Pancreas (tissue), 10 donors: ENCODE data around the gene HCRTR2. TPM values are rescaled to one million over a fixed set of nuclear protein-coding genes. Genes with fewer than 3 reads are reported as not detected.

Experiments
- ATAC-seq, 4 donors: fragments of 200-7000 bp; cut with Tn5 transposase; one replicate each; pipeline versions ENCODE4 v1.8.0 to v1.9.1; 2020; ENCODE audit warnings: mild to moderate bottlenecking in 4 of 4, moderate library complexity in 4 of 4
- DNase-seq, 6 donors: peaks; one replicate each; pipeline ENCODE4 v3.0.0-alpha.2; 2020
- FAIRE-seq: peaks from 2 replicates; lab custom pipeline; 2012; peaks lifted over from hg19 to GRCh38; lab: Jason Lieb, UNC
- H3K27ac ChIP-seq, 4 donors: fragments of 200-600 bp; sonication (generic); 1 replicate in 3 of 4; 2 replicates in 1 of 4; pipeline versions ENCODE4 v1.5.0 to v1.8.0; 2020
- H3K27me3 ChIP-seq, 4 donors: fragments of 200-600 bp; one replicate each; pipeline ENCODE4 v1.8.0; 2021
- H3K36me3 ChIP-seq, 3 donors: fragments of 200-600 bp; sonication (generic) in 1 of 3; one replicate each; pipeline versions ENCODE4 v1.5.0 to v1.8.0; 2020 to 2021
- H3K4me1 ChIP-seq, 3 donors: fragments of 200-600 bp; one replicate each; pipeline ENCODE4 v1.8.0; 2021
- H3K4me3 ChIP-seq, 4 donors: fragments of 200-600 bp; sonication (generic) in 2 of 4; one replicate each; pipeline versions ENCODE4 v1.5.0 to v1.8.0; 2020 to 2021
- H3K9me3 ChIP-seq, 4 donors: fragments of 200-600 bp; one replicate each; pipeline ENCODE4 v1.8.0; 2021
- WGBS, 2 donors: extraction: QIAGEN DNeasy Blood & Tissue Kit; methylation state at CpG; one replicate each; pipeline ENCODE4 v1.1.7; 2013; 5-methylcytosine and 5-hydroxymethylcytosine counted together
- intact Hi-C, 3 donors: fragments of 100-400 bp; cut with DNase I; formaldehyde crosslinking; loops; one replicate each; pipeline versions ENCODE4 v1.11.1 to v1.14.2; 2022
- polyA plus RNA-seq, 2 donors: library from polyadenylated mRNA; stranded (reverse); fragments of 200-250 nt; gene quantifications; one replicate each; pipeline ENCODE4 v1.2.3, GENCODE V29; 2013
- total RNA-seq, 6 donors: library from RNA; stranded (reverse); fragmentation: NEBNext Ultra II Directional in 4 of 6; extraction: Animal tissue kit (Norgen Biotek cat#: 25700) in 4 of 6; gene quantifications; one replicate each; pipeline versions ENCODE4 v1.2.1 to v1.2.4, GENCODE V29; 2021 to 2023
- TF ChIP-seq, protein P1 (sequence below), 4 donors: fragments of 200-600 bp; sonication (generic) in 3 of 4; IDR thresholded peaks; one replicate each; pipeline versions ENCODE4 v1.5.0 to v1.8.0; 2021; ENCODE audit warnings: antibody characterized with exemption in 4 of 4
- donor health status: healthy with polysubstance abuse.
- donor health status: DM: no; HTN: no; CAD: no; lungs with moderate emphysema.
- donor health status: DM: no; HTN: no; CAD: no.
- donor health status: control.
- donor health status: control.
- donor health status: Bipolar disorder and iron deficiency.
- donor health status: DM: yes; HTN: yes; CAD: no.
- donor health status: DM: no; HTN: no; CAD: no.
- donor health status: DM: no; HTN: no; CAD: no.
- donor health status: DM: yes; HTN: yes; CAD: no.

Gene HCRTR2
- not detected for total RNA-seq
- polyA plus RNA-seq = not detected

GRCh38 chr6:55174211-55175026 is at the start of gene HCRTR2:
TSS of gene HCRTR2 (plus strand) at chr6:55174515. CDS start at chr6:55174588, 73 bp downstream.
- H3K27ac ChIP-seq = no peak within 1 kb of the TSS
- H3K4me3 ChIP-seq = peak within 1 kb of the TSS in 1 of 4 donors; percentile 31
- H3K27me3 ChIP-seq = peaks cover 0 to 13% (median 4%) of the 10 kb centered on the region in 4 donors
- H3K36me3 ChIP-seq = no peaks in the 10 kb centered on the region
- WGBS, 2 donors = 2% methylated on average over 42 of the region's 42 CpGs
- ATAC-seq = no peak
- peaks cover 0 to 5% (median 0%) of the 10 kb centered on the region in 3 donors for H3K4me1 ChIP-seq
- intact Hi-C loops = no loop called here
- no peaks in the 10 kb centered on the region for H3K9me3 ChIP-seq
- TF ChIP-seq, protein P1, sequence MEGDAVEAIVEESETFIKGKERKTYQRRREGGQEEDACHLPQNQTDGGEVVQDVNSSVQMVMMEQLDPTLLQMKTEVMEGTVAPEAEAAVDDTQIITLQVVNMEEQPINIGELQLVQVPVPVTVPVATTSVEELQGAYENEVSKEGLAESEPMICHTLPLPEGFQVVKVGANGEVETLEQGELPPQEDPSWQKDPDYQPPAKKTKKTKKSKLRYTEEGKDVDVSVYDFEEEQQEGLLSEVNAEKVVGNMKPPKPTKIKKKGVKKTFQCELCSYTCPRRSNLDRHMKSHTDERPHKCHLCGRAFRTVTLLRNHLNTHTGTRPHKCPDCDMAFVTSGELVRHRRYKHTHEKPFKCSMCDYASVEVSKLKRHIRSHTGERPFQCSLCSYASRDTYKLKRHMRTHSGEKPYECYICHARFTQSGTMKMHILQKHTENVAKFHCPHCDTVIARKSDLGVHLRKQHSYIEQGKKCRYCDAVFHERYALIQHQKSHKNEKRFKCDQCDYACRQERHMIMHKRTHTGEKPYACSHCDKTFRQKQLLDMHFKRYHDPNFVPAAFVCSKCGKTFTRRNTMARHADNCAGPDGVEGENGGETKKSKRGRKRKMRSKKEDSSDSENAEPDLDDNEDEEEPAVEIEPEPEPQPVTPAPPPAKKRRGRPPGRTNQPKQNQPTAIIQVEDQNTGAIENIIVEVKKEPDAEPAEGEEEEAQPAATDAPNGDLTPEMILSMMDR (IDR thresholded peaks at IDR 0.05) = no peak
- DNase-seq = no peak
- no peak for FAIRE-seq

DNA sequence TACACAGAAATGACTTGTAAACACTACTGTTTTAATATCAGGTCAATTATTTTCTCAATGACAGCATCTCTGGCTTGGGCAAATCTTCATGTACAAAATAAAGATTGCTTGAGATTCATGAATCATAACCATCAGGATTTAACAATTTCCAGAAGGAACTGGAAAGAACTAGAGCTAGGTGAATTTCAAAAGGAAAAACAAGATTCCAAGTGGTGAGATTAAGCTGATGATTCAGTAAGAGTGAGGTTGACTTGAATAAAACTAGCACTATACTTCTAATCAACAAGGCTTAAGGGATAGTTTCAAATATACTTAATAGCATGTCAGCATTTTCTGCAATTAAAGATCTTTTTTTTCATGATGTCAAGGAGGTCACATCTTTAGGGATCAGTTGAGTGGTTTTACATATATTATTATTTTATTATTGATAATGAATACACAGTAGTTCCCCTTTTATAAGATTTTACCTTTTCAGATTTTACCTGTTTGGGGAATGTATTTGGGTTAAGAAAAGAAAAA is 43.5 kb upstream of the HCRTR2 start:
- Histone ChIP-seq H3K9me3 (no peaks in the 10 kb centered on the region), H3K4me3 (no peak overlapping the region), H3K27me3 (no peaks in the 10 kb centered on the region), H3K36me3 (no peaks in the 10 kb centered on the region), H3K27ac (no peak overlapping the region), H3K4me1 (no peaks in the 10 kb centered on the region)
- FAIRE-seq (no peak), DNase-seq (no peak), ATAC-seq (no peak)
- intact Hi-C loops = no loop called here
- TF ChIP-seq, protein P1 (IDR thresholded peaks at IDR 0.05) = no peak

DNA sequence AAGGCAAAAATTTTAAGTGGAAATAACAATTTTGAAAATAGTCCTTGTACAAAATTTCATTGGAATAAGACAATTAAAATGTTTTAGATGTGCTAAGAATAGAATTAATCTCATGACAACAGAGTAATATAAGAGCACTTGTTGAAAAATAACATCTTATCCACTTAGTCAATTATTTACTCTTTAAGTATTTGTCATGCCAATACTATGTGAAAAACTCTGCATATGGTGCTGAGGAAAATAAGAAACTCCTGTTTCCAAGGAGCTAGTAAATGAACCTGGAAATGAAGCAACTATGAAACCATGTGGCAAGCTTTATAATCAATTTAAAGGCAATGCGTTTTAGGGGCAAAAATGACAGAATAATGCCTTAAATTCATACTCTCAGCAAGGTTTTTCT is 42.7 kb upstream of the HCRTR2 start:
- H3K27me3 ChIP-seq = no peaks in the 10 kb centered on the region
- DNase-seq (no peak), FAIRE-seq (peak; percentile 72), ATAC-seq (no peak)
- TF ChIP-seq, protein P1 (IDR thresholded peaks at IDR 0.05) = no peak
- H3K4me1 ChIP-seq = no peaks in the 10 kb centered on the region
- H3K9me3 ChIP-seq = no peaks in the 10 kb centered on the region
- intact Hi-C loops = no loop called here
- WGBS, 2 donors = 34 to 41% methylated on average over 1 of the region's 1 CpG
- no peak overlapping the region for H3K4me3 ChIP-seq
- no peaks in the 10 kb centered on the region for H3K36me3 ChIP-seq
- no peak overlapping the region for H3K27ac ChIP-seq

- intact Hi-C loops = no loop called here
These were observed 37.4 kb upstream of the HCRTR2 start for GRCh38 chr6:55136916-55137315.

More at GRCh38 chr6:55136916-55137315, 37.4 kb upstream of the HCRTR2 start:
- Histone ChIP-seq H3K27me3 (no peaks in the 10 kb centered on the region), H3K4me1 (no peaks in the 10 kb centered on the region), H3K36me3 (no peaks in the 10 kb centered on the region), H3K4me3 (no peak overlapping the region), H3K27ac (no peak overlapping the region), H3K9me3 (no peaks in the 10 kb centered on the region)
- ATAC-seq (no peak), FAIRE-seq (no peak), DNase-seq (no peak)
- TF ChIP-seq, protein P1 (IDR thresholded peaks at IDR 0.05) = no peak
